B cell (primary cell): ENCODE measurements around the gene LIFR. TPM values are rescaled to one million over a fixed set of nuclear protein-coding genes. Genes with fewer than 3 reads are reported as not detected.

Experiments
- ATAC-seq: fragments of 200-7000 bp; cut with Tn5 transposase; one replicate; pipeline ENCODE4 v1.10.0; 2021; ENCODE audit warnings: low read depth, mild to moderate bottlenecking, moderate number of reproducible peaks, moderate library complexity
- CTCF ChIA-PET: fragments of 350-600 bp; sonication (Branson Sonifier 250); formaldehyde crosslinking; loops from one replicate; lab custom pipeline; 2021; ENCODE audit warnings: antibody characterized with exemption, inconsistent platforms; lab: Charles Lee
- POLR2A ChIA-PET: fragments of 350-600 bp; sonication (Branson Sonifier 250); formaldehyde crosslinking; loops from one replicate; lab custom pipeline; 2021; ENCODE audit warnings: antibody characterized with exemption; lab: Charles Lee
- DNase-seq: peaks from one replicate; pipeline ENCODE4 v3.0.0; 2013
- H2AFZ ChIP-seq: 2 replicates; pipeline ENCODE4 v1.6.1; 2012; ENCODE audit warnings: mild to moderate bottlenecking, low read depth, low read length; ENCODE audit not compliant: insufficient read depth, poor library complexity, severe bottlenecking
- H3K27ac ChIP-seq, 2 donors: 1 replicate in 1 of 2; 2 replicates in 1 of 2; pipeline ENCODE4 v1.5.1; 2012 to 2013; ENCODE audit warnings: low read length in 2 of 2, mild to moderate bottlenecking in 2 of 2, moderate library complexity in 1 of 2
- H3K27me3 ChIP-seq, 4 experiments: fragments of 200-600 bp in 1 of 4; sonication (generic) in 1 of 4; replicated peaks in 1 of 4; 1 replicate in 2 of 4; 2 replicates in 2 of 4; pipeline versions ENCODE4 v1.6.1 to v1.7.0; 2013 to 2016; ENCODE audit warnings: low read length in 3 of 4, mild to moderate bottlenecking in 2 of 4, mixed read lengths in 1 of 4, moderate library complexity in 1 of 4; ENCODE audit not compliant: insufficient read depth in 4 of 4, control insufficient read depth in 3 of 4; ENCODE audit errors: control extremely low read depth in 1 of 4
- H3K36me3 ChIP-seq, 2 experiments: replicated peaks in 1 of 2; 1 replicate in 1 of 2; 2 replicates in 1 of 2; pipeline versions ENCODE4 v1.6.1 to v1.7.1; 2013; ENCODE audit warnings: low read length in 1 of 2; ENCODE audit not compliant: insufficient read depth in 2 of 2, control insufficient read depth in 1 of 2; ENCODE audit errors: control extremely low read depth in 1 of 2, extremely low read depth in 1 of 2
- H3K4me1 ChIP-seq, 2 donors: fragments of 200-600 bp in 1 of 2; sonication (generic) in 1 of 2; 1 replicate in 1 of 2; 2 replicates in 1 of 2; pipeline versions ENCODE4 v1.5.1 to v1.6.1; 2013 to 2017; ENCODE audit warnings: low read length in 2 of 2; ENCODE audit not compliant: control insufficient read depth in 2 of 2, insufficient read depth in 2 of 2
- H3K4me2 ChIP-seq: replicated peaks from 2 replicates; pipeline ENCODE3; 2012; ENCODE audit warnings: mild to moderate bottlenecking, low read depth, low read length; ENCODE audit not compliant: poor library complexity, severe bottlenecking
- H3K4me3 ChIP-seq, 5 experiments: fragments of 200-600 bp in 1 of 5; sonication (generic) in 1 of 5; 1 replicate in 3 of 5; 2 replicates in 2 of 5; pipeline versions ENCODE4 v1.5.1 to v1.7.0; 2011 to 2016; ENCODE audit warnings: low read length in 4 of 5, mild to moderate bottlenecking in 4 of 5, low read depth in 2 of 5, control low read depth in 1 of 5, moderate library complexity in 1 of 5; ENCODE audit not compliant: insufficient read depth in 1 of 5; ENCODE audit errors: control extremely low read depth in 1 of 5, extremely low read depth in 1 of 5
- H3K79me2 ChIP-seq: fragments of 200-600 bp; sonication (generic); one replicate; pipeline ENCODE4 v1.6.0; 2016; ENCODE audit warnings: low read length; ENCODE audit not compliant: control insufficient read depth, insufficient read depth
- H3K9ac ChIP-seq: fragments of 200-600 bp; sonication (generic); 2 replicates; pipeline ENCODE4 v1.6.1; 2017; ENCODE audit warnings: mild to moderate bottlenecking, low read length, moderate library complexity
- H3K9me3 ChIP-seq, 3 donors: one replicate each; pipeline versions ENCODE4 v1.6.1 to v1.7.1; 2013; ENCODE audit warnings: low read length in 2 of 3; ENCODE audit not compliant: control insufficient read depth in 2 of 3, insufficient read depth in 1 of 3; ENCODE audit errors: control extremely low read depth in 1 of 3
- H4K20me1 ChIP-seq: 2 replicates; pipeline ENCODE4 v1.6.0; 2012; ENCODE audit warnings: mild to moderate bottlenecking, low read length; ENCODE audit not compliant: insufficient read depth, control insufficient read depth, poor library complexity, severe bottlenecking
- H3K27ac Mint-ChIP-seq: one replicate; pipeline ENCODE4 v1.8.0; 2021; ENCODE audit warnings: mixed read lengths
- H3K27me3 Mint-ChIP-seq: one replicate; pipeline ENCODE4 v1.8.0; 2021; ENCODE audit warnings: mixed read lengths
- H3K4me1 Mint-ChIP-seq: one replicate; pipeline ENCODE4 v1.8.0; 2021; ENCODE audit warnings: mixed read lengths
- H3K4me3 Mint-ChIP-seq: one replicate; pipeline ENCODE4 v1.8.0; 2021; ENCODE audit warnings: mixed read lengths
- H3K9me3 Mint-ChIP-seq: one replicate; pipeline ENCODE4 v1.8.0; 2022; ENCODE audit warnings: mixed read lengths; ENCODE audit not compliant: insufficient read depth
- CTCF ChIP-seq: fragments of 200-600 bp; IDR thresholded peaks from one replicate; pipeline ENCODE4 v1.8.0; 2022; ENCODE audit warnings: antibody characterized with exemption, mild to moderate bottlenecking
- EZH2 ChIP-seq: IDR thresholded peaks from 2 replicates; pipeline ENCODE4 v1.6.1; 2012; ENCODE audit warnings: borderline replicate concordance, low read depth, mild to moderate bottlenecking, moderate library complexity, low read length; ENCODE audit not compliant: insufficient read depth, poor library complexity, severe bottlenecking
- WGBS: methylation state at CpG from one replicate; pipeline ENCODE4 v1.1.5; 2013; ENCODE audit warnings: missing lambda C conversion rate; ENCODE audit not compliant: insufficient coverage; 5-methylcytosine and 5-hydroxymethylcytosine counted together
- intact Hi-C: fragments of 100-400 bp; cut with micrococcal nuclease; formaldehyde crosslinking; loops from one replicate; pipeline ENCODE4 v1.10.0; 2022
- polyA plus RNA-seq: library from polyadenylated mRNA; depleted of rRNA; stranded (reverse); fragments of >200 nt; gene quantifications from 2 replicates; pipeline ENCODE4 v1.2.3, GENCODE V29; 2012
- total RNA-seq, 2 donors: library from RNA; stranded (reverse); fragments of 120-200 nt in 1 of 2; gene quantifications; 1 replicate in 1 of 2; 2 replicates in 1 of 2; pipeline versions ENCODE4 v1.2.3 to v1.2.4, GENCODE V29; 2013 to 2022

The LIFR gene
- total and polyA plus RNA-seq, 2 donors (not counting 1 experiment from before 2014, with no cell fraction given) = not detected

DNA sequence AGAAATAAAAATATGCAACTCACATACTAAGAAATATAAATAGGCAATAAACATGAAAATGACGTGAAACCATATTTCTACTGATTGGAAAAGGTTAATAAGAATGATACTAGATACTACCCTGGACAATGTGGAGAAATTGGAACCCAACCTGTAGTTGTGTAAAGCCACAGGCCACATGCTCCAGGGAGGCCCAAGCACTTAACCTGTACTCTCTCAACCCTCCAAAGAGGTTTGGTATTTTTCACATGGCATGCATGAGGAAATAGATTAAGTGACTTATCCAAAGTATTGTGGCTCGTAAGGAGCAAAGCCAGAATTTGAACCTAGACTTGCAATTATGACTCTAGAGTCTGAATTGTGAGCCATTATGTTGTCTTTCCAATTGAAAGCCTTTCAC is 13.4 kb downstream of the LIFR start:
- WGBS = 83% methylated on average over 1 of the region's 2 CpGs

More for the DNA sequence above, 13.4 kb downstream of the LIFR start:
- H3K27ac ChIP-seq = no peak overlapping the region
- intact Hi-C loops = no loop called here
- CTCF ChIA-PET = no interaction called here
- ATAC-seq (no peak), DNase-seq (no peak)
- TF ChIP-seq EZH2 (no peak), CTCF (no peak)
- H3K9me3 Mint-ChIP-seq = no peaks in the 10 kb centered on the region
- POLR2A ChIA-PET = no interaction called here
- no peaks in the 10 kb centered on the region for H4K20me1 ChIP-seq
- H3K36me3 ChIP-seq = no peaks in the 10 kb centered on the region
- H3K27me3 ChIP-seq = peaks cover 0 to 10% (median 4%) of the 10 kb centered on the region in 4 experiments
- H3K4me1 Mint-ChIP-seq = no peaks in the 10 kb centered on the region
- no peak overlapping the region for H3K27ac Mint-ChIP-seq
- H3K9ac ChIP-seq = no peak overlapping the region
- peaks cover 0 to 3% (median 0%) of the 10 kb centered on the region in 3 donors for H3K9me3 ChIP-seq
- no peaks in the 10 kb centered on the region for H3K79me2 ChIP-seq
- no peaks in the 10 kb centered on the region for H3K4me1 ChIP-seq
- no peak overlapping the region for H3K4me3 ChIP-seq
- peaks cover 43% of the 10 kb centered on the region for H3K27me3 Mint-ChIP-seq
- no peak overlapping the region for H2AFZ ChIP-seq
- no peak overlapping the region for H3K4me2 ChIP-seq
- H3K4me3 Mint-ChIP-seq = no peak overlapping the region
